DOHH2 (cell line): ENCODE results near the gene PPP2R2B.

ENCODE experiments used
- H3F3A ChIP-seq: fragments of 200-600 bp; sonication (generic), shearing (Covaris generic); 2 replicates; pipeline ENCODE4 v1.6.0; 2016; ENCODE audit warnings: antibody characterized with exemption, mild to moderate bottlenecking; ENCODE audit not compliant: control insufficient read depth, insufficient read depth
- H3K27ac ChIP-seq: fragments of 200-600 bp; sonication (generic); 2 replicates; pipeline ENCODE4 v1.5.1; 2014; ENCODE audit warnings: low read depth, mild to moderate bottlenecking, low read length, moderate library complexity
- H3K27me3 ChIP-seq: fragments of 200-600 bp; sonication (generic); 2 replicates; pipeline ENCODE4 v1.6.1; 2014; ENCODE audit warnings: mild to moderate bottlenecking, low read length, mixed read lengths; ENCODE audit not compliant: control insufficient read depth
- H3K36me3 ChIP-seq: fragments of 200-600 bp; sonication (generic); 2 replicates; pipeline ENCODE4 v1.6.1; 2014; ENCODE audit warnings: mild to moderate bottlenecking, low read length, moderate library complexity, mixed read lengths; ENCODE audit not compliant: control insufficient read depth
- H3K4me1 ChIP-seq: fragments of 200-600 bp; sonication (generic); 2 replicates; pipeline ENCODE4 v1.6.1; 2014; ENCODE audit warnings: mild to moderate bottlenecking, low read length, mixed read lengths; ENCODE audit not compliant: control insufficient read depth
- H3K4me2 ChIP-seq: fragments of 200-600 bp; sonication (generic); 2 replicates; pipeline ENCODE4 v1.6.0; 2014; ENCODE audit warnings: mild to moderate bottlenecking, low read length, moderate library complexity
- H3K4me3 ChIP-seq: fragments of 200-600 bp; sonication (generic); 2 replicates; pipeline ENCODE4 v1.5.1; 2014; ENCODE audit warnings: mild to moderate bottlenecking, low read length, mixed read lengths
- H3K79me2 ChIP-seq: fragments of 200-600 bp; sonication (generic); 2 replicates; pipeline ENCODE4 v1.6.1; 2014; ENCODE audit warnings: mild to moderate bottlenecking, low read length, mixed read lengths; ENCODE audit not compliant: control insufficient read depth
- H3K9me2 ChIP-seq: fragments of 200-600 bp; sonication (generic); replicated peaks from 2 replicates; pipeline ENCODE4 v1.6.1; 2014; ENCODE audit warnings: mild to moderate bottlenecking, low read length, mixed read lengths; ENCODE audit not compliant: control insufficient read depth
- H3K9me3 ChIP-seq: fragments of 200-600 bp; sonication (generic); 2 replicates; pipeline ENCODE4 v1.6.1; 2014; ENCODE audit warnings: antibody characterized with exemption, low read length, mixed read lengths; ENCODE audit not compliant: control insufficient read depth, insufficient read depth
- H4K20me1 ChIP-seq: fragments of 200-600 bp; sonication (generic); 2 replicates; pipeline ENCODE4 v1.6.0; 2014; ENCODE audit warnings: low read depth, mild to moderate bottlenecking, antibody characterized with exemption, low read length, moderate library complexity; ENCODE audit not compliant: control insufficient read depth, insufficient read depth
- CTCF ChIP-seq: fragments of 200-600 bp; sonication (generic); IDR thresholded peaks from one replicate; pipeline ENCODE4 v1.5.1; 2014; ENCODE audit warnings: antibody characterized with exemption, mild to moderate bottlenecking, low read depth, low read length; ENCODE audit not compliant: poor library complexity, severe bottlenecking
- EZH2phosphoT487 ChIP-seq: fragments of 200-600 bp; sonication (generic); IDR thresholded peaks from 2 replicates; pipeline ENCODE4 v1.6.1; 2017; ENCODE audit warnings: borderline replicate concordance, mild to moderate bottlenecking, antibody characterized with exemption, low read length, moderate library complexity, mixed read lengths

The PPP2R2B gene

GRCh38 chr5:146815411-146815810 lies 63.1 kb downstream of the PPP2R2B start:
- H3K36me3 ChIP-seq, result no peaks in the 10 kb centered on the region
- H3K27me3 ChIP-seq, result no peaks in the 10 kb centered on the region
- H3F3A ChIP-seq, result no peaks in the 10 kb centered on the region
- no peaks in the 10 kb centered on the region for H3K4me1 ChIP-seq
- H3K27ac ChIP-seq, result no peak overlapping the region
- no peak overlapping the region for H3K4me3 ChIP-seq
- H3K9me3 ChIP-seq, result no peaks in the 10 kb centered on the region
- no peak for TF ChIP-seq EZH2phosphoT487
- TF ChIP-seq CTCF, result no peak
- H3K79me2 ChIP-seq, result no peaks in the 10 kb centered on the region
- no peaks in the 10 kb centered on the region for H3K9me2 ChIP-seq
- H4K20me1 ChIP-seq, result no peaks in the 10 kb centered on the region
- no peak overlapping the region for H3K4me2 ChIP-seq

GRCh38 chr5:146813346-146814157 lies 65.0 kb downstream of the PPP2R2B start:
- no peaks in the 10 kb centered on the region for H3K79me2 ChIP-seq
- no peak overlapping the region for H3K4me2 ChIP-seq
- no peaks in the 10 kb centered on the region for H3K4me1 ChIP-seq

GRCh38 chr5:146805081-146805480 lies 73.5 kb downstream of the PPP2R2B start:
- Histone ChIP-seq H3K79me2 (no peaks in the 10 kb centered on the region), H3K27me3 (peaks cover 15% of the 10 kb centered on the region), H4K20me1 (no peaks in the 10 kb centered on the region), H3F3A (no peaks in the 10 kb centered on the region), H3K27ac (no peak overlapping the region), H3K36me3 (no peaks in the 10 kb centered on the region), H3K4me1 (no peaks in the 10 kb centered on the region), H3K4me3 (no peak overlapping the region), H3K9me3 (no peaks in the 10 kb centered on the region), H3K4me2 (no peak overlapping the region), H3K9me2 (no peaks in the 10 kb centered on the region)
- TF ChIP-seq CTCF (no peak), EZH2phosphoT487 (no peak)

More at GRCh38 chr5:146813346-146814157, 65.0 kb downstream of the PPP2R2B start:
- H3K27ac ChIP-seq, result no peak overlapping the region
- no peaks in the 10 kb centered on the region for H3F3A ChIP-seq
- no peaks in the 10 kb centered on the region for H3K27me3 ChIP-seq
- TF ChIP-seq CTCF, result no peak
- TF ChIP-seq EZH2phosphoT487, result no peak
- no peaks in the 10 kb centered on the region for H3K9me2 ChIP-seq
- H4K20me1 ChIP-seq, result no peaks in the 10 kb centered on the region
- no peak overlapping the region for H3K4me3 ChIP-seq
- H3K36me3 ChIP-seq, result no peaks in the 10 kb centered on the region
- no peaks in the 10 kb centered on the region for H3K9me3 ChIP-seq
